ENCODE results near the gene IL4I1.

IL4I1 gene

GRCh38 chr19:49849433-49850220 is 47.1 kb downstream of the IL4I1 start:
- no peak for DNase-seq

- DNase-seq: no peak
These were observed 47.7 kb downstream of the IL4I1 start for GRCh38 chr19:49848938-49849337.

GRCh38 chr19:49847731-49848696 is 48.7 kb downstream of the IL4I1 start:
- DNase-seq: peak; percentile 22

- no peak for DNase-seq
These were observed 50.3 kb downstream of the IL4I1 start for GRCh38 chr19:49846408-49846807.

GRCh38 chr19:49845414-49845813 is 51.3 kb downstream of the IL4I1 start:
- DNase-seq: no peak

- DNase-seq: no peak
These were observed 52.3 kb downstream of the IL4I1 start for GRCh38 chr19:49844138-49845095.

- no peak for DNase-seq
These were observed 53.4 kb downstream of the IL4I1 start for GRCh38 chr19:49843265-49843664.

GRCh38 chr19:49840736-49841249 is 55.9 kb downstream of the IL4I1 start:
- no peak for DNase-seq

- no peak for DNase-seq
These were observed 56.4 kb downstream of the IL4I1 start for GRCh38 chr19:49840321-49840720.

GRCh38 chr19:49839713-49840112 is 57.0 kb downstream of the IL4I1 start:
- no peak for DNase-seq

Measured in T1000 (cell line).